GM12892 (cell line): ENCODE data around the gene TMEM132A.
A peak's percentile ranks its signal among the peaks of the same experiment; 100 is the strongest.

ENCODE experiments used
- DNase-seq: peaks from one replicate; pipeline ENCODE4 v3.0.0; 2011; ENCODE audit not compliant: insufficient read length
- FAIRE-seq: peaks from 2 replicates; lab custom pipeline; 2011; peaks lifted over from hg19 to GRCh38; lab: Jason Lieb, UNC
- POLR2A ChIP-seq: IDR thresholded peaks from 2 replicates; pipeline ENCODE4 v1.6.1; 2011; ENCODE audit warnings: low read depth, low read length, control low read depth
- POLR2AphosphoS5 ChIP-seq: IDR thresholded peaks from 2 replicates; pipeline ENCODE4 v1.6.1; 2011; ENCODE audit warnings: low read depth, low read length, control low read depth
- TAF1 ChIP-seq: IDR thresholded peaks from 2 replicates; pipeline ENCODE4 v1.6.1; 2011; ENCODE audit warnings: low read depth, mild to moderate bottlenecking, control low read depth, low read length, borderline replicate concordance

Gene TMEM132A

DNA sequence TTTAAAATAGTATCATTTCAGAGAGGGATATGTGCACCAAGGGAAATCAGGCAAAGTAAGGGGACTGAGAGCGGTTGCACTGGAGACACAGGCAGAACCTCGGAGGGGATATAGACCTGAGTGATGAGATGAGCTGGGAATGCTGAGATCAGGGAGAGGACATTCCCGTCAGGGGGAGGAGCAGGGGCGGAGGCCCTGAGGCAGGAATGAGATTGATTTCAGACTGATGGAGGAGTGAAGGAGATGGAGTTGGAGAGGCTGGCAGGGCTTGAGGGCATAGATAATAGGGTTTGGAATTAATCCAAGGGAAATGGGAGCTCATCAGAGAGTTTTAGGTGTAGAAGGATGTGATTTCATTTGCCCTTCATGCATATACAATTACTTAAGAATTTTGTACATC lies 60.4 kb downstream of the TMEM132A start:
- FAIRE-seq (no peak), DNase-seq (no peak)
- TF ChIP-seq TAF1 (no peak), POLR2A (no peak), POLR2AphosphoS5 (no peak)

DNA sequence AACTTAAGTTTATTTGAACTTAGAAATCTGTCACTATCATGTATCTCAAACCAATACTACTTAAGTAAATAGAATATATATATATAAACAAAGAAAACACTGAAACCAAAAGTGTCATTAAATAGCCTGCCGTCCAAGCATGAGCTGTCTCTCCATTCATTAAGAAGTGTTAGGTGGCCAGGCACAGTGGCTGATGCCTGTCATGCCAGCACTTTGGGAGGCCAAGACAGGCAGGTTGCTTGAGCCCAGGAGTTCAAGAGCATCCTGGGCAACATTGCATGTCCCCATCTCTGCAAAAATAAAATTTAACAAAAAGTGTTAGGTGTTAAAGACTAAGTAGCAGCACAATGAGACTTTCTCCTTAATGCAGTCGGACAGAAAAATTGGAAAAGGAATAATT lies 61.2 kb downstream of the TMEM132A start:
- FAIRE-seq (no peak), DNase-seq (no peak)

DNA sequence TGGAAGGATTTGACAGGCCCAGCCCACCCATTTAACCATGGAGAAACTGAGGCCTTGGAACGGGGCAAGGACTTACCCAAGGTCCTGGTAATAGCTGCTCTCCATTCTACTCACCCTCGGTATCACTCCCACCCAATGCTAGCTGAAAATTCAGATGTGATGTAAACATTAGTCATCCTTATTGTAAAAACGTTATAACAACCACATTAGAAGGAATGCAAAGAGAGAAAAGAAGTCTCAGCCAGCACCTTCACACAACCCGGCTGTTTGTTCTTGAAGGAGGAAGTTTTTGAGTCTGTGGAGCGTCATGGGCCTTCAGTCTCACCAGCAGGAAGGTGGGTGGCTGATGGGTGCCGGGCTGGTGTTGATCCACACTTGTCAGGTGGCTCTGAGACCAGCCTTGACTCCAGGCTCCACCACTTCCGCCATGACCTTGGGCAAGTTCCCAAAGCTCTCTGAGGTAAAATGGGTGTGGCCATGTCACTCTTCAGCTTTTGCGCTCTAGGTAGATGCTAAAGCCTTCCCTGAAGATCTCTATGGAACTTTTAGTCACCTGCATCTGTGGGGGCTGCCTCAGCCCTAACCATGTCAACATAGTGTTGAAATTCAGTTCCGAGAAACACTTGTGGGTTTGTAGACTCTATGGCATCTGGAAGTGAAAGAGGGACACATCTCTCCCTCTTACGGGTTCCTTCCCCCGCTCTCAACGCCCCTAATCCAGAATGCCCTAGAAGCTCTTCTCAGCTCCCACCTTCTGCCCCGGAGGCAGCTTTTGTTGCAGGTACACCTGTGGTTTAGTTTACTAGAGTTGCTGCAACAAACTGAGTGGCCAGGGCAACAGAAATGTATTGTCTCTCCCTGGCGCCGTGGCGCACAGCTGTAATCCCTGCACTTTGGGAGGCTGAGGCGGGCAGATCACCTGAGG lies 62.0 kb downstream of the TMEM132A start:
- DNase-seq (no peak), FAIRE-seq (peak; percentile 88)
- TF ChIP-seq TAF1 (no peak), POLR2A (no peak), POLR2AphosphoS5 (no peak)

More for the DNA sequence above, 61.2 kb downstream of the TMEM132A start:
- TF ChIP-seq POLR2A: no peak
